ENCODE data around the gene PPP1R26.
"Not testable (repeated sequence)": the region's sequence is repeated elsewhere in the genome, so short reads cannot be mapped to it uniquely, and the experiment has no call there.

Gene PPP1R26

GRCh38 chr9:135456436-135457104 lies 23.0 kb upstream of the PPP1R26 start:
- Histone ChIP-seq H3K4me1 (ENCODE audit: control insufficient read depth, insufficient read depth, low read length) (no peaks in the 10 kb centered on the region), H3K9me3 (ENCODE audit: control insufficient read depth, insufficient read depth, low read depth, low read length) (no peaks in the 10 kb centered on the region), H3K4me3 (ENCODE audit: low read depth, low read length) (no peak overlapping the region), H3K27ac (ENCODE audit: extremely low read depth, low read depth, low read length) (no peak overlapping the region), H3K36me3 (ENCODE audit: control insufficient read depth in 2 of 2, insufficient read depth in 1 of 2, low read length in 2 of 2) (no peaks in the 10 kb centered on the region)
- TF ChIP-seq SALL2 (tag by site-specific recombination; IDR thresholded peaks at IDR 0.05; ENCODE audit: borderline replicate concordance) = no peak
- no peak for TF ChIP-seq ZNF785 (tag by site-specific recombination; IDR thresholded peaks at IDR 0.05)
- TF ChIP-seq ZNF350 (tag by site-specific recombination; IDR thresholded peaks at IDR 0.05) = no peak
- TF ChIP-seq ZNF621 (tag by site-specific recombination; IDR thresholded peaks at IDR 0.05) = no peak
- TF ChIP-seq ZNF214 (tag by site-specific recombination; IDR thresholded peaks at IDR 0.05; ENCODE audit: borderline replicate concordance) = no peak
- no peak for TF ChIP-seq ZNF747 (tag by site-specific recombination; IDR thresholded peaks at IDR 0.05)
- TF ChIP-seq WT1 (tag by site-specific recombination; IDR thresholded peaks at IDR 0.05) = no peak
- no peak for TF ChIP-seq ZSCAN16 (tag by site-specific recombination; IDR thresholded peaks at IDR 0.05)
- TF ChIP-seq ZNF140 (tag by site-specific recombination; IDR thresholded peaks at IDR 0.05) = no peak
- no peak for TF ChIP-seq ZNF549 (tag by site-specific recombination; IDR thresholded peaks at IDR 0.05)
- TF ChIP-seq ZNF354C (tag by site-specific recombination; IDR thresholded peaks at IDR 0.05; ENCODE audit: borderline replicate concordance, low read depth) = no peak
- no peak for TF ChIP-seq ZBTB48 (tag by site-specific recombination; IDR thresholded peaks at IDR 0.05)
- ChIA-PET CTCF (interaction anchor here (1.3 kb wide), 1 partner anchor 17 kb away, joined by 3 read pairs; no protein-coding TSS in a partner anchor), POLR2A (no interaction called here)

- POLR2A ChIA-PET; H3K36me3 ChIP-seq (ENCODE audit: control insufficient read depth in 2 of 2, insufficient read depth in 1 of 2, low read length in 2 of 2); H3K4me1 ChIP-seq (ENCODE audit: control insufficient read depth, insufficient read depth, low read length); H3K4me3 ChIP-seq (ENCODE audit: low read depth, low read length); CTCF ChIA-PET; H3K9me3 ChIP-seq (ENCODE audit: control insufficient read depth, insufficient read depth, low read depth, low read length); H3K27ac ChIP-seq (ENCODE audit: extremely low read depth, low read depth, low read length): not testable (repeated sequence)
- TF ChIP-seq ZNF146 (tag by site-specific recombination; IDR thresholded peaks at IDR 0.05) = peak; percentile 92
Measured at GRCh38 chr9:135458478-135458877, 21.1 kb upstream of the PPP1R26 start.

- H3K4me3 ChIP-seq (ENCODE audit: low read depth, low read length) = no peak overlapping the region
- no peaks in the 10 kb centered on the region for H3K4me1 ChIP-seq (ENCODE audit: control insufficient read depth, insufficient read depth, low read length)
- H3K9me3 ChIP-seq (ENCODE audit: control insufficient read depth, insufficient read depth, low read depth, low read length) = no peaks in the 10 kb centered on the region
- H3K36me3 ChIP-seq (ENCODE audit: control insufficient read depth in 2 of 2, insufficient read depth in 1 of 2, low read length in 2 of 2) = no peaks in the 10 kb centered on the region
- no peak for TF ChIP-seq ZNF626 (tag by site-specific recombination; IDR thresholded peaks at IDR 0.05)
- TF ChIP-seq ZNF48 (tag by site-specific recombination; IDR thresholded peaks at IDR 0.05) = no peak
- POLR2A ChIA-PET = no interaction called here
- no peak overlapping the region for H3K27ac ChIP-seq (ENCODE audit: extremely low read depth, low read depth, low read length)
- CTCF ChIA-PET = interaction anchor here (1.1 kb wide), 1 partner anchor 49 kb away, joined by 3 read pairs; no protein-coding TSS in a partner anchor
Measured at GRCh38 chr9:135461936-135462335, 17.6 kb upstream of the PPP1R26 start.

GRCh38 chr9:135463140-135463539 lies 16.4 kb upstream of the PPP1R26 start:
- Histone ChIP-seq H3K4me3 (ENCODE audit: low read depth, low read length) (no peak overlapping the region), H3K27ac (ENCODE audit: extremely low read depth, low read depth, low read length) (no peak overlapping the region), H3K4me1 (ENCODE audit: control insufficient read depth, insufficient read depth, low read length) (no peaks in the 10 kb centered on the region), H3K9me3 (ENCODE audit: control insufficient read depth, insufficient read depth, low read depth, low read length) (no peaks in the 10 kb centered on the region), H3K36me3 (ENCODE audit: control insufficient read depth in 2 of 2, insufficient read depth in 1 of 2, low read length in 2 of 2) (no peaks in the 10 kb centered on the region)
- POLR2A ChIA-PET = interaction anchor here (1.2 kb wide), 1 partner anchor 17 kb away, joined by 4 read pairs; no protein-coding TSS in a partner anchor
- TF ChIP-seq ZIC2 (tag by site-specific recombination; IDR thresholded peaks at IDR 0.05) = peak; percentile 40
- TF ChIP-seq ZNF433 (tag by site-specific recombination; IDR thresholded peaks at IDR 0.05; ENCODE audit: low read depth) = no peak
- TF ChIP-seq ZNF692 (tag by site-specific recombination; IDR thresholded peaks at IDR 0.05) = 0 out of 2 replicates have a peak, but pooled peaks have one; percentile 17
- TF ChIP-seq PRDM1 (tag by site-specific recombination; IDR thresholded peaks at IDR 0.05) = 0 out of 2 replicates have a peak, but pooled peaks have one; percentile 20
- TF ChIP-seq GLIS1 (tag by site-specific recombination; IDR thresholded peaks at IDR 0.05) = peak; percentile 76
- TF ChIP-seq ZBTB48 (tag by site-specific recombination; IDR thresholded peaks at IDR 0.05) = no peak
- TF ChIP-seq ZFP41 (tag by site-specific recombination; IDR thresholded peaks at IDR 0.05; ENCODE audit: borderline replicate concordance) = no peak
- TF ChIP-seq ZNF654 (tag by site-specific recombination; IDR thresholded peaks at IDR 0.05; ENCODE audit: low read depth) = no peak
- TF ChIP-seq ZNF600 (tag by site-specific recombination; IDR thresholded peaks at IDR 0.05) = 0 out of 2 replicates have a peak, but pooled peaks have one; percentile 24
- TF ChIP-seq ZNF214 (tag by site-specific recombination; IDR thresholded peaks at IDR 0.05; ENCODE audit: borderline replicate concordance) = no peak
- CTCF ChIA-PET = interaction anchor here (0.7 to 1.6 kb wide), 5 partner anchors 11 to 376 kb away, joined by 3 to 6 read pairs (median 3); partner anchors contain the start of gene OLFM1

Measured in HEK293 (cell line).